ENCODE measurements around the gene KIF16B.
A peak's percentile ranks its signal among the peaks of the same experiment; 100 is the strongest.
"Not testable (repeated sequence)": the region's sequence is repeated elsewhere in the genome, so short reads cannot be mapped to it uniquely, and the experiment has no call there.

Gene KIF16B, protein sequence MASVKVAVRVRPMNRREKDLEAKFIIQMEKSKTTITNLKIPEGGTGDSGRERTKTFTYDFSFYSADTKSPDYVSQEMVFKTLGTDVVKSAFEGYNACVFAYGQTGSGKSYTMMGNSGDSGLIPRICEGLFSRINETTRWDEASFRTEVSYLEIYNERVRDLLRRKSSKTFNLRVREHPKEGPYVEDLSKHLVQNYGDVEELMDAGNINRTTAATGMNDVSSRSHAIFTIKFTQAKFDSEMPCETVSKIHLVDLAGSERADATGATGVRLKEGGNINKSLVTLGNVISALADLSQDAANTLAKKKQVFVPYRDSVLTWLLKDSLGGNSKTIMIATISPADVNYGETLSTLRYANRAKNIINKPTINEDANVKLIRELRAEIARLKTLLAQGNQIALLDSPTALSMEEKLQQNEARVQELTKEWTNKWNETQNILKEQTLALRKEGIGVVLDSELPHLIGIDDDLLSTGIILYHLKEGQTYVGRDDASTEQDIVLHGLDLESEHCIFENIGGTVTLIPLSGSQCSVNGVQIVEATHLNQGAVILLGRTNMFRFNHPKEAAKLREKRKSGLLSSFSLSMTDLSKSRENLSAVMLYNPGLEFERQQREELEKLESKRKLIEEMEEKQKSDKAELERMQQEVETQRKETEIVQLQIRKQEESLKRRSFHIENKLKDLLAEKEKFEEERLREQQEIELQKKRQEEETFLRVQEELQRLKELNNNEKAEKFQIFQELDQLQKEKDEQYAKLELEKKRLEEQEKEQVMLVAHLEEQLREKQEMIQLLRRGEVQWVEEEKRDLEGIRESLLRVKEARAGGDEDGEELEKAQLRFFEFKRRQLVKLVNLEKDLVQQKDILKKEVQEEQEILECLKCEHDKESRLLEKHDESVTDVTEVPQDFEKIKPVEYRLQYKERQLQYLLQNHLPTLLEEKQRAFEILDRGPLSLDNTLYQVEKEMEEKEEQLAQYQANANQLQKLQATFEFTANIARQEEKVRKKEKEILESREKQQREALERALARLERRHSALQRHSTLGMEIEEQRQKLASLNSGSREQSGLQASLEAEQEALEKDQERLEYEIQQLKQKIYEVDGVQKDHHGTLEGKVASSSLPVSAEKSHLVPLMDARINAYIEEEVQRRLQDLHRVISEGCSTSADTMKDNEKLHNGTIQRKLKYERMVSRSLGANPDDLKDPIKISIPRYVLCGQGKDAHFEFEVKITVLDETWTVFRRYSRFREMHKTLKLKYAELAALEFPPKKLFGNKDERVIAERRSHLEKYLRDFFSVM (N-terminal part only)

DNA sequence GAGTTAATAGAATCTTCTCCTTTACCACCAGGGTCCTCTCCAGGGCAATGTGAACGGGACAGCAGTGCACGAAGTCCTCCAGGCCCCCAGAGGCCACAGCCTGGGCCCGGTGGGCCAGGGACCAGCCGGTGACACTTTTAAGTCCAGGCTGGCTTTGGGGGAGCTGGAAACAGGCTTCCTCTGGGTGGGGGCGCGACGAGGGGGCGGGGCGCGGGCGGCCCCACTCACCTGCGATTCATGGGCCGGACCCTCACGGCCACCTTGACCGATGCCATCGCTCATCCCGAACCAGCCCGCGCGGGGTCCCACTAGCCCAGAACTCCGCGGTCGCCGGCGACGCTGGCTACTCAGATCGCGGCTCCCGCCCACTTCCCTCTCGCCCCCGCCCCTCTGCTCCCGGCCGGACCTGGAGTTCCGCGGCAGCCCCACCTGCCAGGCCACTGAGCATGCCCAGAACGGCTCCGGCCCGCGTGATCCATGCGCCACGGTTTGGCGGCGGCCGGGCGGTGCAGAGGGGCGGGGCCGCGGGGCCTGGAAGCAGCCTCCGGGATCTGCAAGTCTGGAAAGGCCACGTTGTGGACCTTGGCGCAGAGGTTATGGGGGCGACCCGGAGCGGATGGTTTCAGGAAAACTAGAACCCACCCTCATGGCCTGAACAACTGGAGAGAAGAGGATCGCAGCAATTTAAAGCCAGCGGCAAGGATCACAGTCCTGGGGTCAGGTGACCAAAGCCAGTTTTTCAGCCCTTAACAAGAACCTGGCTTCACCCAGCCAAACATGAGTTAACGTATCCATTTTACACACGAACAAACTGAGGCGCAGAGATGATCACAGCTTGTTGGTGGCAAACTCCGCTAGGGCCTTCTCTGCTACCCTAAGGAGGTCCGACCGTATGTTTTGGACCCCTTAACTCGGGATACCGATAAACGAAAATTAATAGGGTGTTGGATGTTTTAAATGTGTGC is at the start of gene KIF16B:
Gene KIF16B (minus strand): TSS at position 448 of the 965 bp plus-strand sequence. CDS start 173 bp downstream, at position 275.
- peak; percentile 71 to 87 for DNase-seq

DNA sequence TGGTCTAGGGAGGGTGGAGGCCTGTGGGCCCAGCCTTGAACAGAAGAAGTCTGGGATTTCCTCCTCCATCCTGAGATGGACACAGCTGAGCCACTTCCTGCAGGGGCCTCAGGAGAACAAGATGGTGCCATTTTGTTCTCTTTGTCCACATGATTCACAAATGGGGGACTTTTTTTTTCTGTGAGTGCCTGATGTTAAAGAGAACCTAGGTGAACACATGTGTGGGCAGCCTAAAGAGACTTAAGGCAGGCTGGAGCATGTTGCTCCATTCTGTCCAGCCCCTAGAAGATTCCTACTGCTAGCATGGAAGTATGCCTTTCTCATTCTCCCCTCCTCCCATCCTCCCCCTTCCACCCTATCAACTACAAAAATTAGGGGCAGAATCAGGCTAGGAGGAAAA is 49.3 kb upstream of the KIF16B start:
- no peak for DNase-seq

DNA sequence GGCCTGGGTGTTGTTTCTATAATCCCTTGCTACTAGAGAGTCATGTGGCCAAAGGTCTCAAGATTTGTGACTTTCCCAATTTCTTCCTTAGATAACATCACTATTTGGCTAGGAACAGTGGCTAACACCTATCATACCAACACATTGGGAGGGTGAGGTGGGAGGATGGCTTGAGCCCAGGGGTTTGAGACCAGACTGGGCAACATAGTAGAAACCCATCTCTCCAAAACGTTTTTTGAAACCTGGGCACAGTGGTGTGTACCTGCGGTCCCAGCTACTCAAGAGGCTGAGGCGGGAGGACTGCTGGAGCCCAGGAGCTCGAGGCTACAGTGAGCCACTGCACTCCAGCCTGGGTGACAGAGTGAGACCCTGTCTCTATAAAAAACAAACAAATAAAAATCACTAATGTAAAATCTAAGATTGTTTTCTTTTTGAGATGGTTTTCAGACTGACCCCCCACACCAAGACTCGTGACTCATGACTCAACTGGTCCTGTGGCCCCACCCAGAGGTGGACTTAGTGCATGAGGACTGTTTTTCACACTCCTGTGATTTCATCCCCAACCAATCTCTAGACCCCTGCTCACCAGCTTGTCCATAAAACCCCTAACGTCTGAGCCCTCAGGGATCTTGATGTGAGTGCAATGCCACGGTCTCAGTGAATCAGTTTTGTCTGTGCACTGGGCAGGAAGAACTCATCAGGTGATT is 48.3 kb upstream of the KIF16B start:
- no peak for DNase-seq

DNA sequence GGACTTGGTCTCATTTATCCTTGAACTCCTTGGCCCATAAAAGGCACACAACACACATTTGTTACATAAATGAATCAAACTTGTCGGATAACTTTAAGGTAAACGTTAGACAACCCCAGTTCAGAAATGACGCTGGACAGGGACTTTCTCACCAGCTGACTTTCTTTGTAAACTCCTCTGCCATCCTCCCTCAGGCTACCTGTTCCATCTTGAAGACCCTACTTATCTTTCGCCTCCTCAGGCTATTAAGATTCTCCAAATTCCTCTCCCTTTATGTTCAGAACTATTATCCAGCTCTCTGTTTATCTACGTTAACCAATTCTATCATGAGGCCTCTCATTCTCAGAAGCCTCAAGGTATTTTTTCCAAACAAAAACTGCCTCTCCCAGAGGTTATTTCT is 47.7 kb upstream of the KIF16B start:
- no peak for DNase-seq

DNA sequence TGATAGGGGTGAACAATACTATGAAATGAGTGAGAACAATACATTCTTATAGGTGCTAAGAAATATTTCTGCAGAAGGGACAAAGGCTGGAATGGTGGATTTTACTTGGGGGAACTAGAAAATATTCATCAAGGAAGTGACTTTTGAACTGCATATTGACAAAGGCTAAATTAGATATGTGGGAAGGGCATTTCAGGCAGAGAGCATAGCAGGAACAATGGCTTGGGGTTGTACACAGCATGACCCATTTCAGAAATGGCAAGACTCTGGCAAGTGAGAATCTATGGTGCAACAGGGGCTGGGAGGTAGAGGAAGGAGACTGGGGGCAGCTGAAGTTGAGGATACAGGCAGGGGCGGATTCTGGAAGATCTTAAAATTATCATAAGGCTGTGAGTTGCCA is 46.7 kb upstream of the KIF16B start:
- no peak for DNase-seq

DNA sequence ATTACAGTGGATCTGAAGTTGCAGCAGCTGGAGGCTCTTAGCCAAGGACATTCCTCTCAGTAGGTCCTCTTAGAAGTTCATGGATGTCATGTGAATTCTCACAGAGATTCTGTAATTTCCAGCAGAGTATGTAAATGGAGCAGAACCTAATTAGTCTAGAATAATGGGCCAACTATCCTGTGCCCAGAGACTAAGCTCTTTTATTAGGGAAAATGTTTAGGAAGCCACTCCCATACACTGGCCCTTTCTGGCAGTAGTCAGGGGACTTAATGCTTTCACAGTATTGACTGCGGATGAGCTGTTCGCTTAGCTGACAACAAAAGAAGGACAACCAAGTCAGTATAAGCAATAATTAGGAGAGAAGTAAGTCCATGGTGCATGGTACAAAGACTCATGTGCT is 43.8 kb upstream of the KIF16B start:
- DNase-seq = no peak

DNA sequence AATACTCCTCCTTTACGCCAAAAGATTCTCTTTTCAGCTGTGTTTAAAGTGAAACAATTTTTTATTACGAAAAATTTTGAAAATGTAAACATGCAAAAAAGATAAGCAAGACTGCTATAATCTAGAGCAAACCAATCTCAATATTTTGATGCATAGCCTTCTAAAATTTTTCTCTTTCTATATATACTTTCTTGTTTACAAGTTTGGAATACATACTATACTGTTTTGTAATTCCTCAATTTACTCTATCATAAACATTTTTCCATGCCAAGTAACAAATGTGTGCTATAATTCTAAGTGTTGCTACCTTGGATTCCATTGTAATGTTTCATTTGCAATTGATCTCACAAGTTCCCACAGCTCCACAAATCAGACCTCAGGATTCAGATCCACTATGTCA is 43.1 kb upstream of the KIF16B start:
- no peak for DNase-seq

DNA sequence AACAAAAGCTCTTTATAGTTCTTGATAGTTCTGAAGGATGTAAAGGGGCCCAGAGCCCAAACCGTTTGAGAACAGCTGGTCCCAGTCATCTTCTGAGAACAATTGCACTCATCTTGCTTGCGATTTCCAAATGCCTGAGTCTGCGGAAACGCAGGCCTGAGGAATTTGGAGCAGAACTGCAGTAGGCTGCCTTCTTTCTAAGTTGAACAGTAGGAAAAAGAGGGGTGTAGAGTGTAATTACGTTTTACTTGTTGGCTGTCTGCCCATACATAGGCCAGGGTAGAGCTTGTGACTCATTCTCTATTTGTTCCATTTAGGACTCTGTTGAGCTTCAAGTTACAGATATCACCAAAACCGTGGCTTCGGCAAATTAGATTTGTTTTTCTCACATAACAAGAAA is 42.0 kb upstream of the KIF16B start:
- no peak for DNase-seq

DNA sequence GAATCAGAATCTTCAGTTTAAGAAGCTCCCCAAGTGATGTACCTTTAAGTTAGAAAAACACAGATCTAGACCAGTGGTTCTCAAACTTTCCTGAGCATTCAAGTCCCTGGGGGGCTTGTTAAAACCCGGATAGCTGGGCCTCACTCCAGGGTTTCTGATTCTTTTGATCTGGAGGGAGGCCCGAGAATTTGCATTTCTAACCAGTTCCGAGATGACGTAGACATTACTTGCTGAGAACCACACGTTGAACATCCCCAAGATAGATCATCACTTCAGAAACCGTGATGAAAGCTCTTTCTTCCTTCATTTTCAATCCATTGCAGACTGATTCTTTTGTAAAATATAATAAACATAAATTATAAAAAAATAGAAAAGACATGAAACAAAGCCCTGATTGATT is 40.7 kb upstream of the KIF16B start:
- DNase-seq = no peak

DNA sequence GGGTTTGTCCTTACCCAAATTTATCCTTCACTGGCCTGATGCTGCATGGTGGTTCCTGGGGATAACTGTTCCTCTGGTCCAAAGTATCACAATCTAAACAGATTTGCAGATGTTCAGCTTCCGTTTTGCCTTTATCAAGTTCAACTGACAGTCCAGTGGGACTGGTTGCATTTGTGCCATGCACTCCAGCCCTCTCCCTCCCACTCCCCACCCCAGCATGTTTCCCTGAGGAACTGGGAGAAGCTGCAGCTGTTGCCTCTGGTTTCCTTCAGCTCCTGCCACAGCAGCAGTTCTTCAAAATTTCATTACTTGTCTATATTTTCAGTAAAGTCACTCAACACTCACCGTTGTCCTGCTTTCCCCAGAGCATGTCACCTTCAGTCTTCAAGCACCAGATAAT is 39.5 kb upstream of the KIF16B start:
- no peak for DNase-seq

DNA sequence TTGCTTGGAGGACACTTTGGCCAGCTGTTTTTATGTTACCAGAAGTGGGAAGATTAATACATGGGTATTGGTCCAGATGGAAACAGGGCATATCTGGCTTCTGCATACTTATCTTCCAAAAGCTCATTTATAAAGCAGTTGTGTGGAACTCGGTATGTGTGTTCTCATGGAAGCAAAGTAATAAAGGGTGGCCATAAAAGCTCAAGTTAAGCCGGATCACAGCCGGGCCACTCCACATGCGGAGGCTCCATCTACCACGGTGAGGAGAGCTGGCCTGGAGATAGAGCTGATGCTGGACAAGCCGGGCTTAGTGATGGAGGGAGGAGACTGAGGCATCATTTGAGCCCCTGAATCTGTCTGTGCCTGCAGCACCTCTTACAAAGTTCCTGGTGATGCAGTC is 38.6 kb upstream of the KIF16B start:
- DNase-seq = no peak

DNA sequence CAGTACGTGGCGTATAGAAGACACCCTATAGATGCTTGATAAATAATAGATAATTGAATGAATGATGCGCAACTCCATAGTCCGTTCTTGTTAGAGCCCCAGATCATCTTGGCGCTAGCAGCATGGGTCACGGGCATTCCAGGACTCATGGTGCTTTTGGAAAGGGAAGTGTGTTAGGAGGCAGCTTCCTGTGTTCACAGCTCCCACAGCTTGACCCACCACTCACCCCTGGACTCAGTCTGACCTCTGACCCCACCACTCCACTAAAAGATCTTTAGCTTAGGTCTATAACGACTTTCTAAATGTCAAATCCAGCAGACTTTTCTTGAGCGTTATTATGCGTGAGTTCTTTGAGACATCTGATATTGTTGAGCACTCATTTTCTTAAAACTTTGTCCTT is 35.8 kb upstream of the KIF16B start:
- no peak for DNase-seq

DNA sequence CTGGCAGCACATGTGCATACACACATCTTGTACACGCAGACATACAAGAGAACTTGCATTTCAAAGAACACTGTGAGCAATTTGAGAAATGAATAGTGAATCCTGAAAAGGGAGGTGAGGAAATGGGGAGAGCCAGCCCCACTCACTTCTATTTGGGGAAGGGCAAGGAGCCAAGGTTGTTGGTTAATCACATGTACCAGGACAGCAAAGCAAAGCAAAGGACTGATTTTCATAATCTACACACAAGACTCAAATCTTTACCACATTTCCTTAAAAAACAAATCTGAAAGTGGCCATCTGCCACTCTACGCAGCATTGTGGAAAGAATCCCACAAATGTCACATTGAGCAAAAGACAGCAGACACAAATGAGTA is 35.0 kb upstream of the KIF16B start:
- no peak for DNase-seq

DNA sequence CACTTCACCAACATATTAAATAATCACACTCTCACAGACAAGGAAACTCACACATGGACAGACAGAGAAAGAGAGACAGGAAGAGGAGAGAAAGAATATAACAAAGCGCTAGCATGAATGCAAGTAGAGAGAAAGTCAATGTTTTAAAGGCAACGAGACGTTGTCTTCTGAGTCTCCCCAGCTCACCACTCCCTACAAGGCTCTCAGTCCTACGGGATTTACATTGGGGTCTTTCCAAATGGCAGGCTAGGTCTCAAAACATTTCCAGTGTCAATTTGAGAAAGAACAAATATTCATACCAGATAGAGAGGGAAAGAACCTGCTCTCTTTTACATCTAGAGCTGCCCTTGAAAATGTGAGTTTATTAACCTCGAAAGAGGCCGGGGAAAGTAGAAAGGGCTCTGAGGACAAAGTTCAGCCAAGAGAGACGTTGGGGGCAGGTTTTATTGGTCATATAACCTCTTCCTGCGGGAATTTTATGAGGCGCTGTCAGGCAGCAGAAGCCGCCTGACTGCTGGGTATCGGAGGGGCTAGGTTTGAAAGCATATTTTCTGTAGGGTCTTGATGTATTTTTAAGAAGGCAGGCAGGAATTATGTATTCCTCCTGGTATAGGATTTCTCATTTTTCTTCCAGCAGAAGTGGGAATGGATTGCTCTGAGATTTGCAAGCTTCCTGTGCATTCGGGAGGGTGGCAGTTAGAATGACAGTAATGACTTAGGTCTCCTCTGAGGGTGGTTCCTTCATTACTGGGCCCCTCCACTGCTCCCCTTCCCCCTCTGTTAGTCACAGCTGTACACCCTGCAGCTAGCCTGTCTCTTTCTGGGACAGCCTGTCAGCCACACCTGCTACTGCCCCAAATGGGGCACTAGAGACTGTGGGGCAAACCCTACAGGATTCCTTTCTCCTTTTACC is 34.4 kb upstream of the KIF16B start:
- no peak for DNase-seq

DNA sequence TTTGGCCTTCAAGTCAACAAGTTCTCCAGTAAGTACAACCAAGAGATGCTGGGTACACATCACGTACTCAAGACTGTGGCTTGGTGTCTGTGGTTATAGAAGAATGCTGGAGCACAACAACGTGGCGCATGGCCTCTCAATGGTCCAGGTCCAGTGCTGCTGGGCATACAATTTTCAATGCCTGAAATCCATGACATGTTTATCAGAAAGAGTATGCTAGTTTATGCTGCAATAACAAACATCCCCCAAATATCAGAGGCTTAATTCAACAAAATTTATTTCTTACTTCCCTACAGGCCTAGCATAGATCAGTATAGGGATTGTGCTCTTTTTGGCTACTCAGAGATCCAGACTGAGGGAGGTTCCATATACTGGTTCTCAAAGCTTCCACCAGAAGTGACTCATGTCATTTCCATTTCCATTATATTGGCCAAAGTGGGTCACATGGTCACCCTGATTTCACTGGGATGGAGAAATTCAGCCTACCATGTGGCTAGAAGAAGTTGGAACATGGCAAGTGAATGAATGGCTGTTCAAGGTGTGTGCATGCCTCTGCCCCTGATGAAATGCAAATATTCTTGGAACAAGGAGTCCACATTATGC is 33.3 kb upstream of the KIF16B start:
- no peak for DNase-seq

DNA sequence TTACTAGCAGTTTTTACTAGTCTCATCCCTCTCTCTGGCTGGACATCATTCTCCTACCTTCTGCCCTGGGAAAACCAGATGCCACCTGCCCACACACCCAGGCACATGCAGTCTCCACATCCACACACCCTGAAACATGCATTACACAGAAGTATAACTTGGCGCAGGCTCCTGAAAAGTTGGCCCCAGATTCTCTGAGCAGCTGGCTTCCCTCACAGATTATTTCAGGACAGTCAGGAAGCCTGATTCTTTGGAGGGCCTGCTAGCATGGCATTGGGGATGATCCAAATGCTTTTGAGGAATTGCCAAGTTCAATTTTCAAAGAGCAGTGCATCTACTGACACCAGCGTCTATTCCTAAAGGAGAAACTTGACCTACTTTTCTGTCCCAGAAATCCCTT is 27.8 kb upstream of the KIF16B start:
- no peak for DNase-seq

DNA sequence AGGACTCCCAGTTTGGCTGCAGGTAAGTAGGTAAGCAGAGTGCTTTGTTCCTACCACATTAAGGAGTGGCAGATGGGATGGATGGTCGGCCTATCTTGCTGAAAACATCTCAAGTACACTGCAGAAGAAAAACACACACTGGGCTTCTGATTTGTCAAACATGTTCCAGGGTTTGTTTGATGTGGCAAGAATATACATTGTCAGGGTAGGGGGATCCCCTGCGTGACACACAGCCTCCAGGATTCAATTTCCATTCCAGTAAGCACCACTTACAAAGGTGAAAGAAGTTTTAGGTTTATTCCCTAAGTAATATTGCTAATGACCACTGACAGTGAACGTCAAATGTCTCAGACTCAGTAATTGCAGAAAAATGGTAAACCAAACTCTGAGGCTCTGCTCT is 26.0 kb upstream of the KIF16B start:
- no peak for DNase-seq

DNA sequence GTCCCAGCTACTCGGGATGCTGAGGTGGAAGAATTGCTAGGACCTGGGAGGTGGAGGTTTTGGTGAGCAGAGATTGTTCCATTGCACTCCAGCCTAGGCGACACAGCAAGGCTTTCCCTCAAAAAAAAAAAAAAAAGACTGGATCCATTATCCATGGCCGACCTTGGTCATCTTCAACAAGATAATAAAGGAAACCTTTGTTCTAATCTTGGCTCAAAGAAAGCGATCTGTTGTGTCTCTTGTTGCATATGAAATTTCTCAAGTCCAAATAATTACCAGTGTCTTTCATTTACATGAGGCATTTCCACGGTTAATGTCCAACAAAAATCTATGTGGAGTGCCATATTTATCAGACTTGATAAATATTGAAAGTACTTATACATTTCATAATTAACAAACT is 23.7 kb upstream of the KIF16B start:
- DNase-seq = no peak

DNA sequence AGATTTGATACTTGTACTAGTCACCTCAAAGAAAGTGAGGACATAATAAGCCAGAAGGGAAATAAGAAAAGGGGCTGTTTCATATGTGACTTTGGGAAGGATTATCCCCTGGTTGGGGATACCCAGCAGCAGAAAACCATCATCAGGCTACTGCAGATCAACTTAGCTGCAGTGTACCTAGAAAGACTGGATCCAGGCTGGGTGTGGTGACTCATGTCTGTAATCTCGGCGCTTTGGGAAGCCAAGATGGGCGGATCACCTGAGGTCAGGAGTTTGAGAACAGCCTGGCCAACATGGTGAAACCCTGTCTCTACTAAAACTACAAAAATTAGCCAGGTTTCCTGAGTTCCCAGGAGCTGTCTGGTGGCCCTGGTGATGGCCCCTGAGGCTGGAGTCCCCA is 23.2 kb upstream of the KIF16B start:
- DNase-seq = not testable (repeated sequence)

DNA sequence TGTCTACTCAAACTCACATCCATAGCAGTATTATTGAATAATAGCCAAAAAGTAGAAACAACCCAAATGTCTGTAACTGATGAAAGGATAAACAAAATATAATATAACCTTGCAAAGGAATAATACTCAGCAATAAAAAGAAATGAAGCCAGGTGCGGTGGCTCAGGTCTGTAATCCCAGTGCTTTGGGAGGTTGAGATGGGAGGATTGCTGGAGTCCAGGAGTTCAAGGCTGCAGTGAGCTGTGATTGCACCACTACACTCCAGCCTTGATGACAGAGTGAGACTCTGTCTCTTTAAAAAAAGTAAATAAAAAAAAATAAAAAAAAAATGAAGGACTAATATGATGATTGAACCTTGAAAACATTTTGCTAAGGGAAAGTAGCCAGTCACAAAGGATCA is 22.1 kb upstream of the KIF16B start:
- no peak for DNase-seq

All from CD4-positive, alpha-beta T cell treated with Interferon alpha-2 for 1 hour (primary cell).